ENCODE measurements around the gene DOK4.

DOK4 gene

DNA sequence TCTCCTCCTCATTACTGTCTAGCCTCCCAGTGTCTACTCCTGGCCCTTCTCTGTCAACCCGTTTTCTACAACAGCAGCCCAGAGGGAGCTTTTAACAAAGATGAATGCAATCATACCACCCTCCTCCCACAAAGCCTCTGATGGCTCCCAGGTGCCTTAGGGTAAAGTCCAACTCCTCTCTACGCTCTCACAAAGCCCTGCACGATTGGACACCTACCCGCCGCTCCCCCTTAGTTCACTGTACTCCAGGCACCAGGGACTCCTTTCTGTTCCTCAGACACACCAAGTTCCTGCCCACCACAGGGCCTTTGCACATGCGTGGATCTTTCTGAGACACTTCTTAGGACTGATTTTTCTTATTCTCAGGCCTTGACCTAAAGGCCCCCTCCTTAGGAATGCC lies 32.6 kb upstream of the DOK4 start:
- no peak for DNase-seq

DNA sequence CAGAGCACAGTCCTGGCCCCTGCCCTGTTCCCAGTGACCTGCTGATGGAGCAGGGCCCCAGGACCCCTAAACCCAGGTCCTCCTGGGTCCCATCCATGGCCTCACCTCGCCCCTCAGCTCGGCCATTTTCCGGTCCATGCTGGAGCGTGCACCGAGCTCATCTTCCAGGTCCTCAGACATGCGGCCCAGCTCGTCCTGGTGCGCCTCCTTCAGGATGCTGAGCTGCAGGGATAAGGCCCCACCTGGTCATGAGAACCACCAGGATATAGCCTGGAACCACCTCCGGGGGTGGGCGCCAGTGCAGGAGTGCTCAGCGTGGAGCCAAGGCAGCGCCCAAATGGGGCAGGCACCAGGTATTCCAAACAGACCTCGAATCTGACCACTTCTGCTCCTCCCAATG lies 32.2 kb upstream of the DOK4 start:
- no peak for DNase-seq

DNA sequence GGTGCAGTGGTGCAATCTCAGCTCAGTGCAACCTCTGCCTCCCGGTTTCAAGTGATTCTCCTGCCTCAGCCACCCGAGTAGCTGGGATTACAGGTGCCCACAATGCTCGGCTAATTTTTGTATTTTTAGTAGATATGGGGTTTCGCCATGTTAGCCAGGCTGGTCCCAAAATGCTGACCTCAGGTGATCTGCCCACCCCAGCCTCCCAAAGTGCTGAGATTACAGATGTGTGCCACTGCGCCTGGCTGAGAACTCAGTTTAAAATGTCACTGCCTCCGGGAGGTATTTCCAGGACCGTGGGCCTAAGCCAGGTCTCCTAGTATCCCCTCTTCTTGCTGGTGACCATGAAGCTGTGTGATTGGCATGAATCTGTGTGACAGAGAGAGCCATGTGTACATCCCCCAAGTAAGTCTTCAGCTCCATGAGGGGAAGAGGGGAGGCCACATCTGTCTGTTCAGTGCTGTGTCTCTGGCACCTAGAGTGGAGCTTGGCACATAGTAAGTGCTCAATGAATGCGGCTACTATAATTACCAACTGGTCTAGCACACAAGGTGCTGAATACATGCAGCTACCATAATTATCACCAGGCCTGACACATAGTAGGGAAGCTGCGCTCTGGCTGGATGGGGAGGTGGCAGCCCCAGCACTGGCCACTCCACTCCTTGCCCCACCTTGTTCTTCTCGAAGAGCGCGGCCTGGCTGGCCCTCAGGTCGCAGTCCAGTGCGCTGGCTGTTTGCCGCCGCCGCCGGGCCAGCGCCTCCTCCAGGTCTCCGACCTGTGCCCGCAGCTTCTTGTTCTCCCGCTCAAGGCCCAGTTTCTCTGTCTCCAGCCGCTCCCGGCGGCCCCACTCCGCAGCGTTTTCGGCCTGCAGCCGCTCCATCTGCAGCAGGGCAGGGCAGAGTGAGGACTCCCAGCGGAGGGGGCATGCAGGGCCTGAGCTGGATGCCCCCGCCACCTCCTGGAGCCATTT lies 31.4 kb upstream of the DOK4 start:
- no peak for DNase-seq

GRCh38 chr16:57516773-57517172 lies 30.5 kb upstream of the DOK4 start:
- no peak for DNase-seq

DNA sequence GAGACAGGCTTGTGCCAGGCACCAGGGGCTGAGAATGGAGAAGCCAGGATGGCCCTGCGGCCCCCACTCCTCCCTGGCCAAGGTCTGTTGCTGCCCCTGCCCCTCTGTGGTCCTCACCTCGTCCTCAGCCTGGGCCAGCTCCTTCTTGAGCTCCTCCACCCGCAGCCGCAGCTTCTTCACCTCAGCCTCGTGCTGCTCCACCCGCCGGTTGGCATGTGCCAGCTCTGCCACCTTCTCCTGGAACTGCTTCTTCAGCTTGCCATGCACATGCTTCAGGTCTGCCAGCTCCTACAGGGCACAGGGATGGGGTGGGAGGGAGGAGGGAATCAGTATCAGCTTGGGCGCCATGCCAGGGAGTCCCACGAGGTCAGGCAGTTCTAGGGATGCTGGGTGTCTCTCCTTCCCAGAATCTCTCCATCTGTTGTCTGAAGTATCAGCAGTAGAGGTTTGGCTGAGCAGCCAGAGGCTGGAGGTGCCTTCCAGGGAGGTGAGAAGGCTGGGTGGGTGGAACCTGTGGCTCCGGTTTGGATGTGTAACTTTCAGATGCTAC lies 30.0 kb upstream of the DOK4 start:
- no peak for DNase-seq

- no peak for DNase-seq
These were observed 28.7 kb upstream of the DOK4 start for GRCh38 chr16:57514791-57515600.

- DNase-seq, result no peak
These were observed 28.1 kb upstream of the DOK4 start for GRCh38 chr16:57514371-57514770.

DNA sequence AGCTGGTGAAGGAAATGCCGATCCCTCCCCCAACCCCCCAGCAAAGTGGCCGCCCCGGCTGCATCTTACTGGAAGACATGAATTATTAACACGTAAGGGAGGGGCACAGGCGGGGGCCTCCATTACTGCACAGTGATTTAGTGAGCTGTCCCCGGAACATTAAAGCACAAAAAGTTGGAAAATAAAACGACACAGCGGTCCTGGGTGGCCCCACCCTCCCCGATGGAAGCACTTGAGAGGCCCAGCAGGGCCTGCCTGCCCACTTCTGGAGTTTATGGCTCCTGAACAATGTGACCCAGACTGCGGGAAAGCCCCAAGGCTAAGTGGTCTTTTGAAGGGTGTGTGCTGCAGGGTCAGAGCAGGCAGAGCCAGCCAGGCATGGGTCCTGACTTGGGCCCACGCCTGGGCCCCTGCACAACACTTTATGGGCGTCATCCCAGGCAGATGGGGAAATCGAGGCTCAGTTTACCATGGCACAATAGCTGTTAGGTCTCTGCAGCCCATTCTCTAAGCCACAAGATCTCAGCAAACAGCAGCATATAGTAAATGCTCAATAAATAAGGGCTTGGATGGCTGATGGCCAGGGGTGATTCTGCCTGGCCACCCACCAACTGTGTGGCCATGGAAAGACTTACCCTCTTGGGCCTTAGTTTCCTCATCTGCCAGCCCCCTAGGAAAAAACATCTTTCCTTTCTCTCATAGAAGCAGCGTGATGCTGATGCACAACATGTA lies 27.2 kb upstream of the DOK4 start:
- no peak for DNase-seq

GRCh38 chr16:57512296-57513001 lies 26.2 kb upstream of the DOK4 start:
- DNase-seq, result no peak

GRCh38 chr16:57510016-57510871 lies 24.0 kb upstream of the DOK4 start:
- no peak for DNase-seq

GRCh38 chr16:57509231-57509923 lies 23.1 kb upstream of the DOK4 start:
- DNase-seq, result no peak

- DNase-seq, result no peak
These were observed 21.7 kb upstream of the DOK4 start for GRCh38 chr16:57508035-57508425.

DNA sequence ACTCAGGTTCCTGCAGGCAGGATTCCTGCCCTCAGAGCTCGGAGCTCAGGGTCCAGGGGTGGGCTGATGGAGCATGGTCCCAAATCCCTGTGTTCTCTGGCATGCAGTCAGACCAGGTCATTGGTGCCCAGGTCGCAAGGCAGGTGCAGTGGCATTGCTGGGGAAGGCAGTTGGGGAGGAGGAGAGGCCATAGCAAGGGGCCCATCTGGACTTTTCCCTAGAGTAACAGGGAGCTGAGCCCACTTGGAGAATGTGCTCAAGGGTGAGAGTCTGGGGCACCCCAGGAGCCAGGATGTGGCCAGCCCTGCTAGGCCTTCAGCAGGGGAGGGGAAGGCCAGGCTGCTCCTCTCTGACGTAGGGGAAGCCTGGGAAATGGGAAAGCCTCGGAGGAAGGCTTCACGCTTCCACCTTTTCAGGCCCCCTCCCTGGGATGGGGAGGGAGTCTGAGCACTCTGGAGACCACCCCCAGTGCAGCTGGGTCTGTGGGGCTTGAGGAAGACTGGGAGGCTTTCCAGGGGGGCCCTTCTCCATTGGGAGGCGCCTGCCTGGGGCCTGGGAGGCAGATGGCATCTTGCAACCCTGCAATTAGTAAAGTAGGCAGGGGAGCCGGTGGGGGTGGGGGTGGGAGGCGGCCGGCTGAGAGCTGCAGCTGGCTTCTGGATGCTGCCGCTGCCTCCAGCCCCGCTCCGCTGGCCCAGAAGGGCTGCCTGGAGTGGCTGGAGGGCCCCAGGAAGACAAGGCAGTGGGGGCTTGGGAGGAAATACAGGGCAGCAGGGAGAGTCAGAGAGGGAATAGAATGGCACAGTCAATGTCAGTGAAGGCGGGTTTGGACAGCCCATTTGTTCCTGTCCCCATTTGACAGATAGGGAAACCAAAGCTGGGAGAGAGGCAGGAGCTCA lies 21.1 kb upstream of the DOK4 start:
- no peak for DNase-seq

GRCh38 chr16:57505169-57505568 lies 18.9 kb upstream of the DOK4 start:
- DNase-seq, result no peak

GRCh38 chr16:57504491-57504890 lies 18.2 kb upstream of the DOK4 start:
- no peak for DNase-seq

- no peak for DNase-seq
These were observed 17.7 kb upstream of the DOK4 start for GRCh38 chr16:57504001-57504400.

- peak; percentile 18 for DNase-seq
These were observed 17.1 kb upstream of the DOK4 start for GRCh38 chr16:57503366-57503765.

GRCh38 chr16:57502048-57502775 lies 15.9 kb upstream of the DOK4 start:
- DNase-seq, result peak; percentile 34

- no peak for DNase-seq
These were observed 15.2 kb upstream of the DOK4 start for GRCh38 chr16:57501492-57501891.

All from NCI-H1092 (cell line).